GM12891 (cell line): ENCODE measurements around the gene PDGFB.

Experiments used
- DNase-seq: peaks from one replicate; pipeline ENCODE4 v3.0.0; 2011; ENCODE audit warnings: low spot score; ENCODE audit not compliant: insufficient read length
- FAIRE-seq: peaks from 2 replicates; lab custom pipeline; 2011; peaks lifted over from hg19 to GRCh38; lab: Jason Lieb, UNC
- PAX5 ChIP-seq: IDR thresholded peaks from 2 replicates; pipeline ENCODE4 v1.6.1; 2011; ENCODE audit warnings: low read length, moderate library complexity, mild to moderate bottlenecking; ENCODE audit not compliant: insufficient read depth, severe bottlenecking
- POLR2A ChIP-seq: IDR thresholded peaks from 2 replicates; pipeline ENCODE4 v1.6.1; 2011; ENCODE audit warnings: low read depth, low read length, control low read depth
- POLR2AphosphoS5 ChIP-seq: IDR thresholded peaks from 2 replicates; pipeline ENCODE4 v1.6.1; 2011; ENCODE audit warnings: low read depth, low read length, control low read depth
- POU2F2 ChIP-seq: IDR thresholded peaks from 2 replicates; pipeline ENCODE4 v1.6.1; 2011; ENCODE audit warnings: low read depth, mild to moderate bottlenecking, control low read depth, low read length, moderate library complexity
- SPI1 ChIP-seq: IDR thresholded peaks from 2 replicates; pipeline ENCODE4 v1.6.1; 2011; ENCODE audit warnings: low read depth, low read length, control low read depth
- TAF1 ChIP-seq: IDR thresholded peaks from 2 replicates; pipeline ENCODE4 v1.6.1; 2011; ENCODE audit warnings: low read depth, low read length, control low read depth

The PDGFB gene

DNA sequence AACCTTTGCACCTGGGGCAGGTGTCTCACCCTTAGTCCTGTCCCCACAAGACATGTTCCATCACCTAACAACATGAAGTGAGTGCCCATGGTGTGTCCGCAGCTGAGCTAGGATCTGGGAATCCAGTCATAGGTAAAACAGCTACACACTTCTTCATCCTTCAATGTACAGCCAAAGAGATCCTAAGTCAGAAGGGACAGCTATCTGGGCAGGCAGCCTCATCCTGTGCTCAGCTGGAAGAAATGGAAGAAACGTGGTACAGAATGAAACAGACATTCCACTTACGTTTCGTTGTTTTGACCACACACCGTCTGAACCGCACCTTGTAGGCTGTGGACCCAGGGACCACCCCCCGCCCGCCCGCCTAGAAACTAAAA, 30.8 kb downstream of the PDGFB start:
- DNase-seq (no peak), FAIRE-seq (no peak)
- TF ChIP-seq POLR2AphosphoS5 (no peak), TAF1 (no peak), SPI1 (no peak), POLR2A (no peak), PAX5 (no peak), POU2F2 (no peak)

DNA sequence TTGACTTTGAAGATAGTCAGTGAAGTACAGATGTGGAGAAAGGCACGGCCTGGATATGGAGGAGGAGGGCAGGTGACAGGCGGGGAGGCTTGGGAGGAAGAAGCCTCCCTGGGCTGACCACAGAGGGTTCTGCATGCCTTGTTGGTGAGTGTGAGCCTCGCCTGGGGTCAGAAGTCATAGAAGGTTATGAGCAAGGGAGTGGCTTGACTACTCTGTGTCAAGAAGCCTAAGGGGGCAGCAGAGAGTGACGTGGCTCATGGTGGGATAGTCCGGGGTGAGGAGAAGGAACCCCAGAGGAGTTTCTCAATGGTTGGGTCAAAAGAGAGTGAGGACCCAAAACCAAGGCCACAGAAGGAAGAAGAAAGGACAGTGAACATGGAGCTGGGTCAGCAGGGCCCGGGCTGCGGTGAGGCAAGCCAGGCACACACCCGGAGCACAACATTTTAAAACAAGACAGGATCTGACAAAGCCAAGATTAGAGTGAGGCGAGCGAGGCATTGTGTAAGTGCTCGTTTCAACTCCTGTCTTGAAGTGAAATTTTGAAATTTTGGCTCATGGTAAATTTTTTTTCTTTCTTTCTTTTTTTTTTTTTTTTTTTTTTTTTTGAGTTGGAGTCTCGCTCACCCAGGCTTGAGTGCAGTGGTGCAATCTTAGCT, 31.9 kb downstream of the PDGFB start:
- no peak for FAIRE-seq
- TF ChIP-seq PAX5 (no peak), TAF1 (no peak), SPI1 (no peak), POLR2A (no peak), POU2F2 (no peak), POLR2AphosphoS5 (no peak)
- DNase-seq = no peak

DNA sequence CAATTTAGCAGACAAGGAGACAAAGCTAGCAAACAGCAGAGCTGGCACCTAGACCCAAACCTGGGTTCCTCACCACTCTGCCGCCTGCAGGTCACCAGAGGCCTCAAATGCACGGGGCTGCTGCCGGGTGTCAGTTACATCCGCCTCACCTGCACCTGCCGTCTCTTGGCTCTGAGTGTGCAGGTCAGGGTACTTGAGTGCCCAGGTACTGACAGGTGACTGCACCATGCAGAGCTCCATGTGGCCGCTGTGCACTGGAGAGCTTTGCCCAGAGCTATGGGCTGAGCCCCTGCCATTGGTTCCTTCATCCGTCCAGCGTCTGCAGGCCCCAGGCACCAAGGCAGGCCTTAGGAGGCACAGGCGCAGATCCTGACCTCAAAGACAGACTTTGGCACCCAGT, 35.0 kb downstream of the PDGFB start:
- no peak for DNase-seq
- no peak for FAIRE-seq
- TF ChIP-seq POU2F2 (no peak), POLR2AphosphoS5 (no peak), PAX5 (no peak), POLR2A (no peak), TAF1 (no peak), SPI1 (no peak)

DNA sequence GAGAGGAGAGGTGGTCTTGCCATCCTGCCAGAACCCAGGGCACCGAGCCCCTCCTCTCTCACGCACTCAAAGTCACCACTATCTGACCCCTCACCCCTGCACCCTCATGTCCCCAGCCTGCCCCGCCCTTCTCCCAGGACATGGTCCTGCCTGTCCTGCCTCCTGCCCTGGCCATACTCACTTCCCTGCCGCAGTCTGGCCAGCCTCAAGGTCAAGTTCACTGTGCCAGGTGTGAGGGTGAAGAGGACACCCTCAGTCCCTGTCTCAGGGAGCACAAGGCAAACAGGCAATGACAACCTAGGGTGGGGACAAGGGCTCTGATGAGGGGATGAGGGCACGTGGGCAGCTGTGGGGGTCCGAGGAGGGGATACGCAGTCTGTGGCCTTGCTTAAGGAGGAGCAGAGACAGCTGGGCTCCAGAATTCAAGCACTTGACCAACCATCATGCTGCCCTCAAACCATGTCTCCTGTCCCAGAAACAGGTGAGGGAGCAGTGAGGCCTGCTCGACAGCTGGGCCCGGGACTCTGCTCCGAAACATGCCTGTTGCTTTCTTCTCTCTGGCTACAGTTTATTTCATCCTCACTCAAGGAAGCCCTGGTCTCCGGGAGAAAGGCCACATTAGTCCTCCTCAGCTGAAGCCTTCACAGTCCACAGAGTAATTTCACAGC, 36.6 kb downstream of the PDGFB start:
- no peak for FAIRE-seq
- TF ChIP-seq SPI1 (no peak), POLR2A (no peak), TAF1 (no peak), PAX5 (no peak), POLR2AphosphoS5 (no peak), POU2F2 (no peak)
- DNase-seq = no peak

DNA sequence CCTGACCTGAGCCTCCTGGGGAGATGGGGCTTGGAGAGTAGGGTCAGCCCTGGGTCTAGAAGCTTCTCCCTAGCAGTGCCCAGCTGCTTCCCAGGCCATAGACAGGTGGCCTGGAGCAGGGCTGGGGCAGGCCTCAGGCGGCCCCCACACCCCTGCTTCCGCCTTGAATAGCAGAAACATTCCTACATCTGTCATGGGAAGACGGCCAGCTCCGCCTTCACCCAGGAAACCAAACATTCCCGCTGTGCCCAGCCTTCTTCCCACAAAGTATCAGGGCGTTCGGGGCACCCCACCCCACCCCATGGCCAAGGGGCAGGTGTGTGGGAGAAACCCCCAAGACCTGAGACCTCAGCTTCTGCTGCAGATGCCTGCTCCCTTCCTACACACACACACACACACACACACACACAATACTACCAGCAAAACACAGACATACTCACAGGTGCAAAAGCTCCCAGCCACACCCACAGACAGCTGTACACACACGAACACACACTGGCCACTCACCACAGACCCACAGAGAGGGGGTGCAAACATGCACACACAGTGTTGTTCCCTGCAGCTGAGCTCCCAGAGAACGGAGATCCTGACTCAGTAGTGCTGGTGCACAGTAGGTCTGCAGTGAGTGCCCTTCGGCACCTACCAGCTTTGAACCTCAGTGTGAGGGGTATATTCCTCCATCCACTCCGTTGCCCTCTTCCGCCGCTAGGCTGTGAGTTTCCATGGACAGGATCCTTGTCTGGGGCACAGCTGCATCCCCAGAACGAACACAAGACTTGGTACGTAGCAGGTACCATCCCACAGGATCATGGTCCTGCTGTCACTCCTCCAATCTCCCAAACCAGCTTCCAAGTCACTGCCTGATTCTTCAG, 37.4 kb downstream of the PDGFB start:
- TF ChIP-seq POU2F2 = no peak
- FAIRE-seq (no peak), DNase-seq (no peak)

DNA sequence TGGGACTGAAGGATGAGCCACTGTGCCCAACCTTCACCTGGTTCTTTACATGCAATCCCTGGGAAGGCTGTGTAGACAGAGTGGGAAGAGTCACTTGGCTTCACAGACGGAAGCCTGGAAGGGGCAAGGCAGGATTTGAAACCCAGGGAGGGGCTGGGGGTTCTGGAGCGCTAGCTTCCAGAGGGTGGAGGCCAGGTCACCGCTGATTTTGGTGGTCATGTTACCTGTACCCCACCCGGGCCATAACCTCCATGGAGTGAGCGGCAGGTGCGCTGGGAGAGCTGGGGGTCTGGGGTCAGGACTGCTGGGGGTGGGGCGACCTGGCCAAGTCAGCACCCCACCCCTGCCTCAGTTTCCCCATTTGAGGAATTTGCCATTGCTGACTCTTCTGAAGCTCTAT, 38.3 kb downstream of the PDGFB start:
- FAIRE-seq = no peak
- TF ChIP-seq POU2F2 (no peak), PAX5 (no peak), POLR2A (no peak), SPI1 (no peak), POLR2AphosphoS5 (no peak), TAF1 (no peak)
- no peak for DNase-seq

GRCh38 chr22:39205344-39206021, 39.3 kb downstream of the PDGFB start:
- no peak for FAIRE-seq
- no peak for DNase-seq
- no peak for TF ChIP-seq PAX5
- TF ChIP-seq POU2F2 = no peak
- TF ChIP-seq POLR2A = no peak
- TF ChIP-seq TAF1 = no peak
- TF ChIP-seq SPI1 = no peak
- no peak for TF ChIP-seq POLR2AphosphoS5

GRCh38 chr22:39204216-39204615, 40.6 kb downstream of the PDGFB start:
- TF ChIP-seq POLR2A (no peak), SPI1 (no peak), POU2F2 (no peak)
- DNase-seq = no peak
- no peak for FAIRE-seq

DNA sequence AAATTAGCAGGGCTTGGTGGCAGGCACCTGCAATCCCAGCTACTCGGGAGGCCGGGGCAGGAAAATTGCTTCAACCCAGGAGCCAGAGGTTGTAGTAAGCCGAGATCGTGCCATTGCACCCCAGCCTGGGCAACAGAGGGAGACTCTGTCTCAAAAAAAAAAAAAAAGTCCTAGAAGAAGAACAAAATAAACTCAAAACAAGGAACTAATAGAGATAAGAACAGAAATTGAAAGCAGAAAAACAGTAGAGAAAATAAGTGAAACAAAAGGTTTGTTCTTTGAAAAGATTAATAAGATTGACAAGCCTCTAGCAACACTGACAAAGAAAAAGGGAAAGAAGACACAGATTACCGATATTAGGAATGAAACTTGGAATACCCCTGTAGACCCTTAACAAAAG, 47.2 kb downstream of the PDGFB start:
- TF ChIP-seq TAF1 (no peak), POLR2AphosphoS5 (no peak), POU2F2 (no peak), SPI1 (no peak), POLR2A (no peak), PAX5 (no peak)
- DNase-seq (no peak), FAIRE-seq (no peak)

DNA sequence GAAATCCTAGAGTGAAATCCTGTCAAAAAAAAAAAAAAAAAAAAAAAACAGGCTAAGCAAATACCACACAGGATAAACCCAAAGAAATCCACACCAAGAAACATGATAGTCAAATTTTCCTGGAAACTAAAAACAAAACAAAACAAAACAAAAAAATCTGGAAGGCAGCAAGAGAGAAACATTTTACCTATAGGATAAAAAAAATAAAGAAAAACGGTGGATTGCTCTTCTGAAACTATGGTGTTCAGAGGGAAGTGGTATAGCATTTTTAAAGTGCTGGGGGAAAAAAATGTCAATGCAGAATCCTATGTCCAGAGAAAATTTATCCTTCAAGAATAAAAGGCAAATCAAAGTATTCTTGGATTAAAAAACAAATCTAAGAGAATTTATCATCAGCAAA, 50.7 kb downstream of the PDGFB start:
- FAIRE-seq = no peak

More for the DNA sequence above, 50.7 kb downstream of the PDGFB start:
- TF ChIP-seq PAX5 (no peak), POLR2A (no peak), TAF1 (no peak), POLR2AphosphoS5 (no peak), SPI1 (no peak), POU2F2 (no peak)
- no peak for DNase-seq
